HG03378 (cell line): ENCODE results near the gene ARHGAP10.
A peak's percentile ranks its signal among the peaks of the same experiment; 100 is the strongest.
"Not testable (repeated sequence)": the region's sequence is repeated elsewhere in the genome, so short reads cannot be mapped to it uniquely, and the experiment has no call there.

ENCODE experiments used
- ATAC-seq: cut with Tn5 transposase; IDR thresholded peaks from one replicate; pipeline ENCODE4 v1.9.1; 2021; ENCODE audit warnings: mild to moderate bottlenecking, moderate library complexity; ENCODE audit not compliant: unreplicated experiment

Gene ARHGAP10

DNA sequence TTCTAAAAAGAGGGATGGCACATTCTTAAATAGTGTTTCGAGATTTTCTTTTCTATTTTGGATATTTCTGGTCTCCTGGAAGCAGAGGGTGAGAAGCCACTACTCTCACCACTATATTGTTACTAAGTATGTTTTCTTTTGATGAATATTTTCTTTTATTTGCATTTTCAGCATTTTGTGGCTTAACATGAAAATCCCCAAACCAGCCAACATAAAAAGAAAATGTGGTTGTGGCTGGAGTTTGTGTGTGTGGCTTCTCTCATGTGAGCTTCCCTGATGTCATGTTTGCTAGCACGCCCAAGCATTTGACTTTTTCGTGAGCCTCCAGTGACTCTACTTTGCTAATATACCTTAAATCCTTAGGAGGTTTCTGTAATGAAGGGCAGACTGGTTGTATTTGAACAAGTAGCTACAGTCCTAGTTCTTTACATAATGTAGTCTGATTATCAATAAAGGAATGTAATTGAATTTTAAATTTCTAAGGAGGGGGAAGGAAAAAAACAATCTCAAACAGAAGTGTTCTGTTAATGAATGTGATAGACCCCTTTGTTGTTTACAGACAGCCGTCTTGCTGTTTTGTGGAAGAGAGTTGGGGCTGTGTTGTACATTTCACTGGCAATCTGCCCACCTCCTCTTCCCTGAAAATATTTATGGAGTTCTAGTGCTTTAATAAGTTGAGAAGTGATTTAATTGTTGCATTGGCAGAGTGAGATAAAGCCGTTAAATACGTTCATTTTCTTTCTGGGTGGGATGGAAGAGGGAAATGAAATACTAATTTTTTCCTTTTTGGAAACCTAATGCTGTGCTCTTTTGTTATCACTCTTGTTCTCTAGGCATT lies 114.6 kb downstream of the ARHGAP10 start:
- peak; percentile 83 for ATAC-seq

DNA sequence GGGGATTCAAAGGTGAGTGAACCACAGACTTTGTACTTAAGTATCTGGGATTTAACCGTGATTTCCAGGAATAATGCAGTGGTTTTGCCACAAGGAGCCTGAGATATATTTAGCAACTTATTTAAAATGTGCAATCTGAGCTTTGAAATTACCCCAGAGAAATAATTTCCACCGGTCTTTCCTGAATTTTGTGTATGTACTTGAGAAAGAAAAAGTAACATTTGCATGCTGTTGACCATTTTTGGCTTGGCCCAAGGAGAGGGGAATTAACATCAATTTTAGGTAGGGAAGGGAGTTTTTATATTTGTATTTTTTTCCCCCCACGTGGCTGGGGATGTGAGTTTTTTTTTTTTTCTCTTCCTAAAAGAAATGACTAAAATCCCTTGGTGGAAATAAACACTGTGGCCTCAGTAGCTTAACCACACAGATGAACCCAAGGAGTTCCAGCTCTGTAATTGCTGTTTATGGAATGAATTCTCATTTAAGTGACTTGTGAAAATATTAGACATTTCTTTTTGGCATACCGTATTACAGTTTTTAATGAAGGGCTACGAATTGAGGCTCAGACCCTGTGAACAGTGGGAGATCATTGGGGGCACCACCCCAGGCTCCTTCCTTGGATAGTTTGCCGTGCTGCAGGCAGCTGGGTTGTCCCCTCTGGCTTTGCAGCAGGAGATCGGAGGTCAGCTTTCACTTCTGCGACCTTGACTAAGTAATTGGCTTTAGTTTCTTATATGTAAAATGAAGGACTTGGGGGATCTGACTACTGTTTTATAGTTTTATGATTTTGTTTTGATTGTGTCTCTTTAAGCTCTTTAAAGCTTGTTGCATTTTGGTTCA lies 116.1 kb downstream of the ARHGAP10 start:
- ATAC-seq = no peak

DNA sequence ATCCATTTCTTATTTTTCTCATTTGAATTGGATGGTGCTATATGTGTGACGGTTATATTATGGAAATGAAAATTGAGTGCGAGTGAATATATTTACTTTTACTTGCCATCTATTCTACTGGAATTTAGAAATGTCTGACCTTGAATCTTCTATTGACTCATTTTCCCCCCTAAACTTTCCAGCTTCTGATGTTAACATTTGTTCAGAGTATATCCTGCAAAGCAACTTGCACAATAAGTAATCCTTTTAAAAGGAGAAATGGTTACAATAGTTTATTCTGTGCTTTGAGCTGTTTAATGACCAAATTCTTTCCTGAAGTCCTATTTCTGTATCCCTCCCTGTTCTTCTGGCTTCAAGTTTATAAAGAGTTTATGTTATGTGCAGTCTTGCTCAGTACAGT lies 116.7 kb downstream of the ARHGAP10 start:
- ATAC-seq = no peak

DNA sequence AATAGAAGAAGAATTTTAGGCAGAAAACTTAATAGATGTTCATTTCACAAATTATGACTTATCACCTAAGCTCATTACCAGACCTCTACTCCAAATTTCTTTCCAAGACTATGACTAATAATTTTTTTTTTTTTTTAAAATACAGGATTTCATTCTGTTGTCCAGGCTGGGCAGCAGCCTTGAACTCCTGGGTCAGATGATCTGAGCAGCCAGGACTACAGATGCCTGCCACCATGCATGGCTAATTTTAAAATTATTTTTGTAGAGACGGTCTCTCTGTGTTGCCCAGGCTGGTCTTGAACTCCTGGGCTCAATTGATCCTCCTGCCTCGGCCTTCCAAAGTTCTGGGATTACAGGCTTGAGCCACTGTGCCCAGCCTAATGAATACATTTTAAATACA lies 119.2 kb downstream of the ARHGAP10 start:
- ATAC-seq = no peak

DNA sequence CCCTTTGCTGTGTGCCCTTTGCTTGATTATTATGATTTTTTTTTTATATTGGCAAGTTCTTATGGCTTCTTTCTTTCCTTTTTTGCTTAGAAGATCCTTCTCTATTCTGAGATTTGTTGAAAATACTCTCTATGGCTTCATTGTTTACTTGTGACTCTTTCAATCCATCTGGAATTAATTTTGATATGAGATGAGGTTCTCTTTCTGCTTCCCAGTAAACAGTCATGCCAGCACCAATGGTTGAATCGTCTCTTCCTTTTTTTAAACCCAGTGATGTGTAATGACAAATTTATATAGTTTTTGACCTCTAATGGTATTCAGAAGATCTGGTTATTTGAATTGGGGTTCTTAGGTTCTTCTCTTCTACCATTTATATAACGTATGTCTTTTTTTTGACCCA lies 121.8 kb downstream of the ARHGAP10 start:
- no peak for ATAC-seq

DNA sequence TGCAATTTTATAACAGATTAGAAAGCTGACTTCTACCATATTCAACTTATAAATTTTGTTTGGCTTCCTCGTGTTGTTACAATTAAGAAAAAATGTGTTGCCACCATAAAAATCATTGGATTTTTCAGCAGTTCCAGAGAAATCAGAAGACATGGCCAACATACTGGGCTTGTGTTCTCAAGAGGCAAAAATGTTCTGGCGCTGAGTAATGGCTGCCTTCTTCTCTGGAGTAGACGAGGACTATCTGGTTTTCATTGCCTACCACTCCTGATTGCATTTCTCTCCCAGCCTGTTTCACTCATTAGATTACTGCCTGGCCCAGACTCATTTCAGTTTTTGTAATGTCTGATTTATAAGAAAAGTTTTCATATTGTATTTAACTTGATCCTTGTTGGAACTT lies 122.3 kb downstream of the ARHGAP10 start:
- no peak for ATAC-seq

DNA sequence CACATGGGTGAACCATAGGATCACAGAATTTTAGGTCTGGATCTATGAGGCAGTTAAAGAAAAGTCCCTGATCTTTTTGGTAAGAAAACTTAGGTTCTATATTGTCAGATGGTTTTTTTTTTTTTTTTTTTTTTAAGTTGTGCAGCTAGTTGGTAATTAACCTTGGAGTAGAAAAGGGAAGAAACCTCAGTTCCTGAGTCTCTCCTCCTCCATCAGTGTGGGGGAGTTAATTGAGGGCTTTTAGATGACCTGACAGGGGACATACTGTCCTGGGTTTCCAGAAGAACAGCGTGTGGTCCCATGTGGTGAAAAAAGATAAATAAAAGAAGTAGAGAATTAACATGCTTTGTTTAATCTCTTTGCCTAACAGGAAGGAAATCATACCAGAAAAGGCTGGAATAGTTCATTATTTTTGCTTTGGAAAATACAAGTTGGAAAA lies 123.7 kb downstream of the ARHGAP10 start:
- ATAC-seq = no peak

DNA sequence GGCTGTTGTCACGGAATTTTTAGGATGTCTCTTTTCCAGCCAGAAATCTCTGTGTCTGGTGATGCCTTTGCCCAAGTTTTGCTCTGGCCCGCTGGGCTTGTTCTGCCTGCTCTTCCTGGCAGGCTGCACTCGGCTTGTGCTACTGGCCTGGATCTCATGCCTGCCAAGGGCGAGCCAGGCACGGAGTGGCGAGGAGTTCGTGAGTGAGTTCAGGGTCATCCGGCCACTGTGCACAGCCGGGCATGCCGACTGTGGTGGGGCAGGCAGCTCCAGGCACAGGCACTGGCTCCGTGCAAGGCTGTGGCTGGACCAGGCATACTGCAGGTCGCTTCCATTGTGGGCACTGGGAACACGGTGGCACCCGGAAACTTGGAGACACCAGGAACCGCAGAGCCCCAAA lies 129.1 kb downstream of the ARHGAP10 start:
- ATAC-seq = no peak

DNA sequence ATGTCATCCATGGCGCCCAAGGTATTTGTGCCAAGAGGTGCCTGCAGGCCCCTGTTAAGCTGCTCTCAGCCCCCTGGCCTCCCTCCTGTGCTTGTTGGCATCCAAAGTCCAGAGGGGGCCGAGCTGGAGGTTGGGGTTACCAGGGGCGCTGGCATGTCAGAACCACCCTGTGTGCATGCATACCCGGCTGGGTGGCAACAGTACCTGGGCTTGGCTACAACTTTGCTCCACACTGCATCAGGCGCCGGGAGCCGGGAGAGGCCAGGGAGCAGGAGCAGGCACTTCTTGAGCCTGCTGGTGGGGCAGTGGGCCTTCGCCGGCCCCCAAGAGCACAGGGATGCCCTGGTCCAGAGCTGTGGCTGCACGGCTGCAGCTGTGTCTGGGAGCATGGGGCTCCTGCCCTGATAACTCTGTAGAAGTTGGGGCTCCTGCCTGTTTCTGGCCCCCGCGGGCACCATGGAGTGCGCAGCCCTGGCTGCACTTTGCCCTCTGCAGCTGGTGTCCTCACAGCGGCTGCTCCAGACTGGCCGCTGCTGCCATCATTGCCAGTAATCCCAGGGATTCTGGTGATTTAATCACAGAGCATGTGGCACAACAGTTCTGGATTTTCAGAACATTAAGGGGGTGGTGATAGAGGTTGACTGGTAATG lies 130.3 kb downstream of the ARHGAP10 start:
- no peak for ATAC-seq

DNA sequence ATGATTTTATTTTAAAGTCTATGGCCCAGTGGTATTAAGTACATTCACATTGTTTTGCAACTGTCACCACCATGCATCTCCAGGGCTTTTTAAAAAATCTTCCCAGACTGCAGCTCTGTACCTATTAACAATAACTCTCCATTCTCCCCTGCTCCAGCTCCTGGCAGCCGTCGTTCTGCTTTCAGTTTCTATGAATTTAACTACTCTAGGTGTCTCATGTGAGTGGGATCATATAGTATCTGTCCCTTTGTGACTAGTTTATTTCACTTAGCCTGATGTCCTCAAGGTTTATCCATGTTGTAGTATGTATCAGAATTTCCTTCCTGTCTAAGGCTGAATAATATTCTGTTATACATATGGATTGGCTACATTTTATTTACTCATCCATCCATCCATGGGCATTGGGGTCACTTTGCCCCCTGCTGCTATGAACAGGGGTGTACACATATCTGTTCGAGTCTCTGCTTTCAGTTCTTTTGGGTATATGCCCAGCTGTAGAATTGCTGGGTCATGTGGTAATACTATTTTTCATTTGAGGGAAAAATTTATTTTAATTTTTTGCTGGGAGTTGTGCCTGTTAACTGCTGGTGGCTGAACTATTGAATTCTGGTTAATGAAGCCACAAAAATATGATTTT lies 131.3 kb downstream of the ARHGAP10 start:
- peak; percentile 44 for ATAC-seq

DNA sequence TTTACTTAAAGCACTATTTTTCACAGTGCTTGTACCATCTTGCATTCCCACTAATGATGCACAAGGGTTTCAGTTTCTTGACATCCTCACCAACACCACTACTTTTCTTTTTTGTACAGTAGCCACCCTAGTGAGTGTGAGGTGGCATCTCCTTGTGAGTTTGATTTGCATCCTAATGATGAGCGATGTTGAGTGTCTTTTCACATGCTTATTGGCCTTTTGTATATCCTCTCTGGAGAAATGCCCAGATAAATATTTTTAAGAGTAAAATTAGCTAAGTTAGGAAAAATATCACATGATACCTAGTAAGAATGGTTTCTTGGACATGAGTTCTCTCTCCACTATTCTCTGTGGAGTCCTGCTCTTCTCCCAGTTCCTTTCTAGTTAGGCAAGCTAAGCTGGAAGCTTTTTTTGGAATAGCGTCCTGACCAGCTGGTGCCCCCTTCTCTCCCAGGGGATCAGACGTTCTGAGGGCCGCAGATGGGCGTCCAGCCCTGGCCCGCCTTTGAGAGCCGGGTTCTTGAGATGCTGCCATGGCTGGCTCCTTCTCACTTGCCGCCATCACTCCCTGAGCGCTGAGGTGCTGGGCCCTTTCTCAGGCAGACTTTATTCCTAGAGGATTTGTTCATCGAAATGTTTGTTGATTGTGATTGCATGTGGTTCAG lies 132.1 kb downstream of the ARHGAP10 start:
- no peak for ATAC-seq

DNA sequence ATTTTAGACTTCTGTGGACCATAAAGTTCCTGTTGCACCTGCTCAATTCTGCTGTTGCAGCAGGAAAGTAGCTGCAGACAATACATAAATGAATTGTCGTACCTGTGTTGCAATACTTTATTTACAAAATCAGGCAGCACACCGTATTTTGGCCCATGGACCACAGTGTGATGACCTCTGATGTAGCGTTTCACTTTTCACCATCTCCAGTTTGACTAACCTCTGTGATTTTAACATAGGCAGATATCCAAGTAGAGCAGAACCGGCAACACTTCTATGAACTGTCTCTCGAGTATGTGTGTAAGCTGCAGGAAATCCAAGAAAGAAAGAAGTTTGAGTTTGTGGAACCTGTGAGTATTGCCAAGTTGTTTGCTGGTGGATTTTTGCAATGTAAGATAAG lies 132.7 kb downstream of the ARHGAP10 start:
- no peak for ATAC-seq

DNA sequence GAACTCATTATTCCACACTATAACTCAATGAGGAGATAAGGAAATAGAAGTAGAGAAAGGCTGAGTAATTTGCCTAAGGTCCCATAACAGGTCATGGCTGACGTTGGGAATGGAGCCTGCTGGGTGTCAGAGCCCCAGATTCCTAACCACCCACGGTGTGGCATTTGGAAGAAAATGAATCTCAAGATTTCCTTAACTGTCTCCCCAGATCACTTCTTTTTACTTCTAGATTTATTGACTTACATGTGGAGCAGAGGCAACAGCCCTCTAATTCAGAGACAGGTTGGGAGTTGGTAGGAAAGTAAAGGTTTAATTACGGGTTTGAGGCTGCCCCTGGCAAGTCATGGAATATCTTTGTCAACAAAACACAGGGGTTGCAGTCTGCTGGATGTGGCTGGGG lies 134.0 kb downstream of the ARHGAP10 start:
- no peak for ATAC-seq

DNA sequence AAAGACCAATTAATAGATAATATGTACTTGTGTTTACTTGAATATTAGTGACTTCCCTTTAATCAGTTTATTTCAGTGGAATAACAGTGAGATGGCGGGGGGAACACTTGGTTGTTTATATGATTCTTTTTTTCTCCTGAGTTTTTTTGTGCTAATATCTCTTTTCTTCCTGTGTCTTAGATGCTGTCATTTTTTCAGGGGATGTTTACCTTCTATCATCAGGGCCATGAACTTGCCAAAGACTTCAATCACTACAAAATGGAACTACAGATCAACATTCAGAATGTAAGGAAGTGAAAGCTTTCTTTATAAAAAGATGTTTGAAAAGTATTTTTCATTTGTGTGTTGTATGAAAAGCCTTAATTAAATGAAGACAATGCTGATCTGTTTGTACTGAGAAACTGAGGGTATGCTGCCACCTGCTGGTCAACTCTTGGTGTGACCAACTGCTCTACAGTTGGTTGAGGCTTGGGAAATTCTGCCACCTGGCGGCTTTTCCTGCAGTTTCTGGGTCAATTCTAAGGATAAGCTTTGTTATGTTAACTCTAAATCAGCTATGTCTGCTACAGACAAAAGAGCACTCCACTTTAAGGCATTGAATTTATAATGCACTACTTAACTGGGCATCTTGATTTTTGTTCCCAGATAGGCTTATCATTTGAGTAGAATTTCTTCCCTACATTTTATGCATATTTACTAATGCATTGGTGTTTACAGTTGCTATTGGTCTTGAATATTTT lies 134.8 kb downstream of the ARHGAP10 start:
- peak; percentile 84 for ATAC-seq

DNA sequence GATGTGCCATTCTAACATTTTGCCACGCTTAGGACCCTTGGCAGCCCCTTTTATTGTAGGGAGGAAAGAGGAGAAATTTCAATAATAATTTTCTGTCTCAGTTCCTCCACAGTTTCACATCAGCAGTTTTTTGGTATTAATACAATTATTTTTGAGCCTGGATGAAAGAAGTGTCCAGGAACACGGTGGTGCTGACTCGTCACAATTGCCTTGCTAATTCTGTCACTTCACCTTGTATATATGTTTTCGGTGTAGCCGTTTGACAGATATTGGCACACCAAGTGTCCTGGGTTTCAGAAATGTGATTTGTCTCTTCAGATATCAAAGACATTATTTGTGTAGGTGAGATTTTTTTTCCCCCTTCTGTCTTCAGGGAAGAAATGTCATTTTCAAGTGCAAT lies 142.2 kb downstream of the ARHGAP10 start:
- no peak for ATAC-seq

DNA sequence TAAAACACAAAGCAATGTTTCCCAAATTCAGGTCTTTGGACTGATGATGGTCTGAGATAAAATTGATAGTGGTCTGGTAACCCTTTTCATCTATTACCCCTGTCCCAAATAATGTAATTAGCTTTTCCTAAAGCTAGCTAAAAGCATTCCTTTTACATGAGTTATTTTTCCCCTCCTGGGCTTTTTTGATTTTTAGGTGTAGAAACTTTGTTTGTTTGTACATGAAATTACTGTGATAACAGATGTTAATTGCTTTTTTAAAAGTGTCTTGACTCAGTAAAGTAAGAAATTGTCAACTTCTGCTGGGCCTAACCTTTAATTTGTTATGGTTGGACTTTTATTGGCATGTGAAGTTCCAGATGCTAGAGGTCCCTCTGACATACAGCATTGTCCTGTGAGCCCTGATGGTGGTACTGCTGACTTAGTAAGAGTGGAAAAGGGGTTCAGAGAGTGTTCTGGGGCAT lies 145.5 kb downstream of the ARHGAP10 start:
- no peak for ATAC-seq

DNA sequence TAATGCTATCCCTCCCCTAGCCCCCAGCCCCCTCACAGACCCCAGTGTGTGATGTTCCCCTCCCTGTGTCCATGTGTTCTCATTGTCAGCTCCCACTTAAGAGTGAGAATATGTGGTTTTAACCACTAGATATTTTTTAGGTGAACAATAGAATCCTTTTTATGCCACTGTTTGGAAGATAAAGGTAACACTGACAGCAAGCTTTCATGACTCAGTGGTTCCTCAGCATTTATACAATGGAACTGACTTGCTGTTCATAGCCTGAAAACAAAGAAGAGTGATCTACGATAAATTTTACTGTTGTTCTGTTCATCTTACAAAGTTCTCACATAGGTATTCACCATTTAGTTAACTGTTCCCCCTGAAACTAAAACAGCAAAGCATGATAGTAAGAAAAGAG lies 147.8 kb downstream of the ARHGAP10 start:
- no peak for ATAC-seq

DNA sequence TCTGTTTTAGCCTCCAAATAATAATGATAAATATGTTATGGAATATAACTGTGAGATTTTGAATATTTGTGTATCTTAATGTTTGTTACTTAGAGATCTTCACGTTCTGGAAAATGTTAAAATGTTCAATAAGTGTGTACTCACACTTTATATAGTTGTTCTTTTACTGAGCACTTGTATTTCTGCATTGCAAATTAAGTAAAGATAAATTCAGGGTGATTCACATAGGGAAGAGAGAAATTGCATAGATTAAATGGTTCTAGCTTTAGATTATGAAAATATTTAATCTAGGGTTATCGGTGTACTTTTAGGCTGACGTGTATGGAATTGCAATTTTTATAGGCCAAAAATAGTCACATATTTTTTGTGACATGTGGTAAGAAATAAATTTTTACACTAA lies 148.6 kb downstream of the ARHGAP10 start:
- no peak for ATAC-seq

DNA sequence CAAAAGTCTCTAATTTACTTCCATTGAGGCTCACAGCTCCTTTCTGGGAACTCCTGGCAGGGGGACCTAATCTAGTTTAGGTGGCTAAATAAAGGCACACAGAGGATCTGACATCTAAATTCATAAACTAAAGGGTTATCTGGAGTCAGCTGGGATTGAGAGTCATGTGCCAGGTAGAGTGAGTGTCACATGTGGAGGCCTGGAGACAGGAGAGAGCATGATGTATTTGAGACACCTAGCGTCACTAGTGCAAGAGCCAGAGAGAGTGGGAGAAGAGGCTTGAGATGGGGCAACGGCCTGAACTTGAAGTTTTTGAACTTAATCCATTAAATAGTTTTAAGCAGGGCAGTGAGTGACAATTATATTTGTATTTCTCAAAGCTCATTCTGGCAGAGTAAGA lies 152.6 kb downstream of the ARHGAP10 start:
- no peak for ATAC-seq

DNA sequence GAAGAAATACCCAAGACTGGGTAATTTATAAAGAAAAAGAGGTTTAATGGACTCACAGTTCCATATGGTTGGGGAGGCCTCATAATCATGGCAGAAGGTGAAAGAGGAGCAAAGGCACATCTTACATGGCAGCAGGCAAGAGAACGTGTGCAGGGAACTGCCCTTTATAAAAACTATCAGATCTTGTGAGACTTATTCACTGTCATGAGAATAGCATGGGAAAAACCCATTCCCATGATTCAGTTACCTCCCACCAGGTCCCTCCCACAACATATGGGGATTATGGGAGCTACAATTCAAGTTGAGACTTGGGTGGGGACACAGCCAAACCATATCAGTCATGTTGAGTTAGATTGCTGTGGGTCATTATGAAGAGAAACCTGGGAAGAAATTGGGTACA lies 153.3 kb downstream of the ARHGAP10 start:
- ATAC-seq = not testable (repeated sequence)
